ENCODE data around the gene NBPF14.
"Not testable (repeated sequence)": the region's sequence is repeated elsewhere in the genome, so short reads cannot be mapped to it uniquely, and the experiment has no call there.

The NBPF14 gene, protein sequence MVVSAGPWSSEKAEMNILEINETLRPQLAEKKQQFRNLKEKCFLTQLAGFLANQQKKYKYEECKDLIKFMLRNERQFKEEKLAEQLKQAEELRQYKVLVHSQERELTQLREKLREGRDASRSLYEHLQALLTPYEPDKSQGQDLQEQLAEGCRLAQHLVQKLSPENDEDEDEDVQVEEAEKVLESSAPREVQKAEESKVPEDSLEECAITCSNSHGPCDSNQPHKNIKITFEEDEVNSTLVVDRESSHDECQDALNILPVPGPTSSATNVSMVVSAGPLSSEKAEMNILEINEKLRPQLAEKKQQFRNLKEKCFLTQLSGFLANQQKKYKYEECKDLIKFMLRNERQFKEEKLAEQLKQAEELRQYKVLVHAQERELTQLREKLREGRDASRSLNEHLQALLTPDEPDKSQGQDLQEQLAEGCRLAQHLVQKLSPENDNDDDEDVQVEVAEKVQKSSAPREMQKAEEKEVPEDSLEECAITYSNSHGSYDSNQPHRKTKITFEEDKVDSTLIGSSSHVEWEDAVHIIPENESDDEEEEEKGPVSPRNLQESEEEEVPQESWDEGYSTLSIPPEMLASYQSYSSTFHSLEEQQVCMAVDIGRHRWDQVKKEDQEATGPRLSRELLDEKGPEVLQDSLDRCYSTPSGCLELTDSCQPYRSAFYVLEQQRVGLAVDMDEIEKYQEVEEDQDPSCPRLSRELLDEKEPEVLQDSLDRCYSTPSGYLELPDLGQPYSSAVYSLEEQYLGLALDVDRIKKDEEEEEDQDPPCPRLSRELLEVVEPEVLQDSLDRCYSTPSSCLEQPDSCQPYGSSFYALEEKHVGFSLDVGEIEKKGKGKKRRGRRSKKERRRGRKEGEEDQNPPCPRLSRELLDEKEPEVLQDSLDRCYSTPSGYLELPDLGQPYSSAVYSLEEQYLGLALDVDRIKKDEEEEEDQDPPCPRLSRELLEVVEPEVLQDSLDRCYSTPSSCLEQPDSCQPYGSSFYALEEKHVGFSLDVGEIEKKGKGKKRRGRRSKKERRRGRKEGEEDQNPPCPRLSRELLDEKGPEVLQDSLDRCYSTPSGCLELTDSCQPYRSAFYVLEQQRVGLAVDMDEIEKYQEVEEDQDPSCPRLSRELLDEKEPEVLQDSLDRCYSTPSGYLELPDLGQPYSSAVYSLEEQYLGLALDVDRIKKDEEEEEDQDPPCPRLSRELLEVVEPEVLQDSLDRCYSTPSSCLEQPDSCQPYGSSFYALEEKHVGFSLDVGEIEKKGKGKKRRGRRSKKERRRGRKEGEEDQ (N-terminal part only)

DNA sequence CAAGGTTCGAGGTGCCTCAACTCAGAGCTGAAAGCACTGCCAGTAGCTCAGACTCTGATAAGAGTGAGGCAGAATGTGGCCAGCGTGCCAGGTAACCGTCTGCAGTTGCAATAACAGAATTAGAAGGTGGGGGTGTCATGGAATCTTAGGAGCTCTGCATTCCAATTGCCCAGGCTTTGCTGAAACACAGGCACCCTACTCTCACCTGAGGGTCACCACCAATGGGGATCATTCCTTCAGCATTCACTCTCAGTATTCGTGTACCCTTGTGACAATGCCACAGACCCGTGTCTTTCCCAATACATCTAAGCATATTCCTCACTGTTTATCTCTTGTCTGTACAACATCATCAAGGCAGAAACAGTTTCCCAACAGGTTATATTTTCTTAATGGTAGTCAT lies at the start of gene NBPF14:
TSS of gene NBPF14 (minus strand) at position 101 of the 400 bp plus-strand sequence. CDS start 294 bp downstream, outside the sequence.
- not testable (repeated sequence) for DNase-seq

- DNase-seq, result not testable (repeated sequence)
These were observed 29.6 kb upstream of the NBPF14 start for GRCh38 chr1:148625451-148625850.

- DNase-seq, result not testable (repeated sequence)
These were observed 22.4 kb upstream of the NBPF14 start for GRCh38 chr1:148618216-148618615.

DNA sequence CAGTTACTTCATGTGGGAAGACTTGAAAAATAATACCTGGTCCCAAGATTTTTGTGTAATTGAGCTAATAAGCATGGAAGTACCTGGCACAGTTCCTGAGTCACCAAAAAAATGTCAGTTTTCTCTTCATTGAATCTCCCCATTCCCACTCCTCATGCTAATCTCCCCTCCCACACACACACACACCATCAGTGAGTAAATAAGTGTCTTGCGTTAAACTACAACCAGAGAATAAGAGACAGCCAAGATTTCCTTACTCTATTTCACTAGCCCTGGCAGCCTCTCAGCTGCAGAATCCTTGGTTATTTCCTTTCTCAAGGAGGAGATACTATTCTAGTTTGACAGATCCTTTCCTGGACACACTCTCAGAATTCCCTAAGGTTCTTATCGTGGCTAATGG lies 9.5 kb upstream of the NBPF14 start:
- DNase-seq, result not testable (repeated sequence)

GRCh38 chr1:148595360-148595759 lies 451 bp downstream of the NBPF14 start:
- DNase-seq, result not testable (repeated sequence)

GRCh38 chr1:148591098-148591497 lies 4.7 kb downstream of the NBPF14 start:
- DNase-seq, result not testable (repeated sequence)

- DNase-seq, result not testable (repeated sequence)
These were observed 63.7 kb downstream of the NBPF14 start for GRCh38 chr1:148532158-148532557.

- peak; percentile 45 for DNase-seq
These were observed 66.7 kb downstream of the NBPF14 start for GRCh38 chr1:148529101-148529567.

DNA sequence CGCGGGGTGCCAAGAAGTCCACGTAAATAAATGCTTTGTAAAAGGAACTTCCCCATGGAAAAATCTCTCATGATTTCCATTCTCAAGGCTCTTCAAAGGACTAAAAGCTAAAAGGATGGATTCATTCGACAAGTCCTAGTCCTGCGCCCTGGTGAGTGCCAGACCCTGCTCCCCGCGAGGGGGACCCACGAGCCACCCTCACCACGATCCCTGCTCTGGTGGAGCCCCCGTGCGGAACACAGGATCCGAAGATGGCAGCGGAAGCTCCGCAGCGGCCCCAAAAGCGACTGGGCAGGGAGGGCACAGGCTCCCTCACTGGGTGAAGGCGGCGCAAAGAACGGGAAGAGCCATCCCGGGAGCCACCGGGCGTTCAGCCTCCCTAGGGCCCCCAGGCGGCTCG lies 67.2 kb downstream of the NBPF14 start:
- DNase-seq, result not testable (repeated sequence)

DNA sequence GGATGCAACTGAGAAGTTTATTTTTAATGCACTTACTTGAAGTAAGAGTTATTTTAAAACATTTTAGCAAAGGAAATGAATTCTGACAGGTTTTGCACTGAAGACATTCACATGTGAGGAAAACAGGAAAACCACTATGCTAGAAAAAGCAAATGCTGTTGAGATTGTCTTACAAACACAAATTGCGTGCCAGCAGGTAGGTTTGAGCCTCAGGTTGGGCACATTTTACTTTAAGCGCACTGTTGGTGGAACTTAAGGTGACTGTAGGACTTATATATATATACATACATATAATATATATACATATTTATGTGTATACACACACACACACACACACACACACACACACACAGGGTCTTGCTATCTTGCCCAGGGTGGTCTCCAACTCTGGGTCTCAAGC lies 69.2 kb downstream of the NBPF14 start:
- DNase-seq, result not testable (repeated sequence)

GRCh38 chr1:148523205-148524144 lies 72.3 kb downstream of the NBPF14 start:
- not testable (repeated sequence) for DNase-seq

DNA sequence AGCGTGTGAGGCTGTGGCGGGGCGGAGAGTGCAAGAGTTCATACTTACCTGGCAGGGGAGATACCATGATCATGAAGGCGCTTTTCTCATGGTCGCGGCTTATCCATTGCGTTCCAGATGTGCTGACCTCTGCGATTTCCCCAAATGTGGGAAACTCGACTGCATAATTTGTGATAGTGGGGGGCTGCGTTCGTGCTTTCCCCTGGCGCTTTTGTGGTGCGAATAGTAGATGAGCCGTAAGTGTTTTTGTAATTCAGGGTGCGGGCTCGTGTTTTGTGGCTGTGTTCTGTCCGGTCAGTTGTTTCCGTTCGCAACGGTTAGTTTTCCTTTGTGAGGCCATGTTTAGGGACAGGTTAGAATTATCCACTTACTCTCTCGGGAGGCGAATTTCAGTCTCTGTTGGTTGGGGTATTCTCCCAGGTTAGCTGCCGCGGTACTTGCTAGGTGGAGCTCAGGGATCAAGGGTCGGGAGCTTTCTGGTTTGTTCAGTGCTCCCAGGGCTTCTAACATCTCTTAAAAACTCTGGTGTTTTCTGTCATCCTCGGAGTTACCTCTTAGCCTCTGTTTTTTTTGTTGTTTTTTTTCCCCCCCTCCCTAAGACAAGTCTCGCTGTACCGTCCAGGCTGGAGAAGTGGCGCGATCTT lies 73.1 kb downstream of the NBPF14 start:
- DNase-seq, result peak; percentile 99

DNA sequence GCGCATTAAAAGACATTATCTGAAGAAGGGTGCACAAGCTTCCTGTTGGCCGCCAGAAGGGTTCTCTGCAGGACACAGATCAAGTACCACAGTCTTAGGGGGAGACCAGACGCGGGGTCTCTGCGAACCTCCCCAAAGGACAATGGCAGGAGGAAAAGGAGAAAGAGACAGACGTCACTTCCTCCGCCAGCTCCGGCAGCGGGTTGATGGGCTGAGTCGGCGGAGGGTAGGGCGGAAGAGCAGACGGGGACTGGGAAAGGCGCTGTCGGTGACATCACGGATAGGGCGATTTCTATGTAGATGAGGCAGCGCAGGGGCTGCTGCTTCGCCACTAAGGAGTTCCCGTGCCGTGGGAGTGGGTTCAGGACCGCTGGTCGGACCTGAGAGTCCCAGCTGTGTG lies 73.7 kb downstream of the NBPF14 start:
- DNase-seq, result peak; percentile 59

- not testable (repeated sequence) for DNase-seq
These were observed 81.5 kb downstream of the NBPF14 start for GRCh38 chr1:148514310-148514709.

DNA sequence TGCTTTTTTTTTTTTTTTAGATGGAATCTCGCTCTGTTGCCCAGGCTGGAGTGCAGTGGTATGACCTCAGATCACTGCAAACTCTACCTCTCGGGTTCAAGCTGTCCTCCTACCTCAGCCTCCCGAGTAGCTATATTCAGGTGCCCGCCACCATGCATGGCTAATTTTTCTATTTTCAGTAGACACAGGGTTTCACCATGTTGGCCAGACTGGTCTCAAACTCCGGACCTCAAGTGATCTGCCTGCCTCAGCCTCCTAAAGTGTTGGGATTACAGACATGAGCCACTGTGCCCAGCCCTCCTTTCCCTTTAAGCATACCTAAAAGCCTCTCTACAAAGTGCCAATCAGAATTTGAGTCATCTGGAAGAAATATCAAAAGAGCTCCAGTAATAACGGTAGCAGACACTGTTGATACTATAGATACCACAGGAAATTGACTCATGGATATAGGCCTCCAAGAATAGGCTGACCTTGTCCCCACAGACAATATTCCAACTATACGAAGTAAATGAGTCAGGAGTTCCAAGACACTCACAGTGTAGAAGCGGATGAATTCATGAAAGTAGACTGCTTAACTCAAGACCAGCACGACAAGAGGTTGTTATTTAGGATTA lies 83.1 kb downstream of the NBPF14 start:
- not testable (repeated sequence) for DNase-seq

DNA sequence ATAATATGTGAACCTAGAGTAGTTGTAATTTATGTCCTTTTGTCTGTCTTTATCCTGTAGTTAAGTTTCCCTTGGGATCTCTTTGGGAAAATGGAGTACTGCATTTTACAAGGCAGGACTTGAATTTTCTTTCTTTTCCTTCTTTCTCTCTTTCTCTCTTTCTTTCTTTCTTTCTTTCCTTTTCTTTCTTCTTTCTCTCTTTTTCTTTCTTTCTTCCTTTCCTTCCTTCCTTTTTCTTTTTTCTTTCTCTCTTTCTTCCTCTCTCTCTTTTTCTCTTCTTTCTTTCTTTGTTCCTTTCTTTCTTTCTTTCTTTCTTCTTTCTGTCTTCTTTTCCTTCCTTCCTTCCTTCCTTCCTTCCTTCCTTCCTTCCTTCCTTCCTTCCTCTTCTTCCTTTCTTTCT lies 101.9 kb downstream of the NBPF14 start:
- DNase-seq, result not testable (repeated sequence)

GRCh38 chr1:148483029-148483428 lies 112.8 kb downstream of the NBPF14 start, which contains the start of gene PPIAL4G:
PPIAL4G (minus strand) TSS chr1:148483302; CDS start chr1:148483252, 50 bp downstream.
- DNase-seq, result not testable (repeated sequence)

Measured in NCI-H748 treated with DMSO at 0.1 percent for 48 hours (cell line).